ENCODE data around the gene MAP3K20.

Gene MAP3K20

DNA sequence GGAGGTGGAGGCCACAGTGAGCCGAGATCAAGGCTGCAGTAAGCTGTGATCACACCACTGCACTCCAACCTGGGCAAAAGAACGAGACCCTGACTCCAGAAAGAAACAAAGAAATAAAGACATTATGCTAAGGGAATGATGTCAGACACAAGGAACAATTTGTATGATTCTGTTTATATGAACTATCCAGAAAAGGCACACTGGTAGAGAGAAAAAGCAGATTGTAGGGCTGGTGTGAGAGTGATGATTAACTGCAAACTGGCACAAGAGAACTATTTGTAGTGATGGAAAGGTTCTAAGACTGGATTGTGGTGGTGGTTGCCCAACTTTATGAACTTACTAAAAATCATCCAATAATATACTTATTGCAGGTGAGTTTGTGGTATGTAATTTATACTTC is 106.3 kb downstream of the MAP3K20 start:
- TF ChIP-seq CTCF (IDR thresholded peaks at IDR 0.05; ENCODE audit: low read depth, low read length): no peak

DNA sequence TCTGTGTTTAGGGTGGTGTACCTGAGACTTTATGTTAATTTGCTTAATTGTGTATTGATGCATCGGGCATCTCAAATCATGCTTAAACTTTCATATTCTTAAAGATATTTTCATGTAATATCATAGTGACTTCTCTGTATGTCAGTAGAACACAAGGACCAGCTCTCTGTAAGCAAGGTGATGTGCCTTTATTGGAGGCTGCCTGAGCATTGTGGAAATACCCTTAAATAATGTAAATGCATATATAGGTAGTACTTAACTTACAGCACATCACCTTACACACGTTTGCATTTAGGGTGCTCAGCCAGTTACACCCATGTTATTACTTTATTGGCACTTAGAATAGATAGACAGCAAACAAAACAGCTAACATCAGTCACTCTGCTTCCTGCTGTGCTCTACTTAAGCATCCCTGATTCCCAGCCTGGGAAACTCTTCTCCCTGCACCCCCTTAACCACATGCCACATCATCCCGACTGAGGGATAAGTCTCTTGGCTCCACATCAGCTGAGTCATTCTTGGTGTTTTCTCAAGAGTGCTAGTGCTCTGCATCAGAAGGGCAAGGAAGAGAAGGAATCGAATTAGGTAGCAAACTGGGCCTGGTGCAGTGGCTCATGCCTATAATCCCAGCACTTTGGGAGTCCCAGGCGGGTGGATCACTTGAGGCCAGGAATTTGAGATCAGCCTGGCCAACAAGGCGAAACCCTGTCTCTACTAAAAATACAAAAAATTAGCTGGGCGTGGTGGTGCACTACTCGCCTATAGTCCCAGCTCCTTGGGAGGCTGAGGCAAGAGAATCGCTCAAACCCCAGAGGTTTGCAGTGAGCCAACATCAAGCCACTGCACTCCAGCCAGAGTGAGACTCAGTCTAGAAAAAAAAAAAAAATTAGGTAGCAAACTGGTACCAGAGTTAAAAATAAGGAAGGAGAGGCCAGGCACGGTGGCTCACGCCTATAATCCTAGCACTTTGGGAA is 108.7 kb downstream of the MAP3K20 start:
- Histone ChIP-seq H3K9me3 (ENCODE audit: severe bottlenecking) (no peaks in the 10 kb centered on the region), H3K36me3 (peaks cover 3% of the 10 kb centered on the region; the same call in 1 of the 2 replicates), H3K27me3 (ENCODE audit: insufficient read depth, low read depth, severe bottlenecking) (no peaks in the 10 kb centered on the region), H3K4me3 (ENCODE audit: low read depth, low read length) (no peak overlapping the region), H3K27ac (no peak overlapping the region)
- TF ChIP-seq CTCF (IDR thresholded peaks at IDR 0.05; ENCODE audit: low read depth, low read length): no peak
- DNase-seq: no peak

More for the DNA sequence above, 106.3 kb downstream of the MAP3K20 start:
- no peak for DNase-seq
- Histone ChIP-seq H3K36me3 (peaks cover 3% of the 10 kb centered on the region; the same call in 1 of the 2 replicates), H3K27me3 (ENCODE audit: insufficient read depth, low read depth, severe bottlenecking) (no peaks in the 10 kb centered on the region), H3K27ac (no peak overlapping the region), H3K4me3 (ENCODE audit: low read depth, low read length) (no peak overlapping the region), H3K9me3 (ENCODE audit: severe bottlenecking) (no peaks in the 10 kb centered on the region)

GRCh38 chr2:173185437-173185836 is 109.8 kb downstream of the MAP3K20 start:
- TF ChIP-seq CTCF (IDR thresholded peaks at IDR 0.05; ENCODE audit: low read depth, low read length): no peak
- Histone ChIP-seq H3K4me3 (ENCODE audit: low read depth, low read length) (no peak overlapping the region), H3K36me3 (peaks cover 3% of the 10 kb centered on the region; the same call in 1 of the 2 replicates), H3K27ac (no peak overlapping the region), H3K27me3 (ENCODE audit: insufficient read depth, low read depth, severe bottlenecking) (no peaks in the 10 kb centered on the region), H3K9me3 (ENCODE audit: severe bottlenecking) (no peaks in the 10 kb centered on the region)
- DNase-seq: no peak

DNA sequence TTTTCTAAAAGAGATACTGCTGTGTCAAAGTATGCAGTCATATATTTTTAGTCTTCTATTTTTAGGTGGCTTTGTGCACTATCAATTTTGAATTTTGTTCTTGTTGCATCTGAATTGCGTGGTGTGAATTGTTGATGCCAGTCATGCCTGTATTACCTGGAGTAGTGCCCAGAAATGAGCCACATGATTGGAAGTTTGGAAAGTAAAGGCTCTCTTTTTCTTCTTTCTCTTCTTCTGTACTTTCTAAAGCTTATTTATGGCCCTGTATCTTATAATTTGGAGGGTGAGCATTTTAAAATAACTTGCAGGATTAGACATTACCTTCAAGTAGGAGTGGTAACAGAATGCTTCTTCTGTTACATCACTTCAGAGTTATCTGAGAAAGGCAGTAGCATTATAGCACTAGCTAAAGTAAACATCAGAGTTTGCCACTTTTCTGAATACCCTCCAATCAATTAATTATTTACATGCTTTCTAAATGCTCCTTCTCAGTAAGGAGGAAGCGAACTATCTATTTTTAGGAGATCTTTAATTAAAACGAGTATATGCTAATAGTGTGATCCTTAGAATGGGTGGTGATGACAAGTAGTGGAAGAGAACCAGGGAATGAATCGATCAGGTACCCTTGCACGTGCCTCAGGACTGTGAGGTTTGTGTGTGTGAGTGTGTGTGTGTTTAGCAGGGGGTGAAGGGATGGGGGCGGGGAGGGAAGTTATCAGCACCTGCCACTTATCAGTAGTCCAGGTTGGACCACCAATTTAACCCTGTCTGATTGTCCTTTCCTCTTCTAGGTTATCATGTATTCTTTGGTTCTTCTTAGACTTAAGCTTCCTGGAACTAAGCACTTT is 112.5 kb downstream of the MAP3K20 start:
- H3K27ac ChIP-seq: no peak overlapping the region
- no peak for DNase-seq
- TF ChIP-seq CTCF (IDR thresholded peaks at IDR 0.05; ENCODE audit: low read depth, low read length): no peak
- H3K36me3 ChIP-seq: peaks cover 3% of the 10 kb centered on the region; the same call in 1 of the 2 replicates
- no peak overlapping the region for H3K4me3 ChIP-seq (ENCODE audit: low read depth, low read length)
- no peaks in the 10 kb centered on the region for H3K27me3 ChIP-seq (ENCODE audit: insufficient read depth, low read depth, severe bottlenecking)
- no peaks in the 10 kb centered on the region for H3K9me3 ChIP-seq (ENCODE audit: severe bottlenecking)

DNA sequence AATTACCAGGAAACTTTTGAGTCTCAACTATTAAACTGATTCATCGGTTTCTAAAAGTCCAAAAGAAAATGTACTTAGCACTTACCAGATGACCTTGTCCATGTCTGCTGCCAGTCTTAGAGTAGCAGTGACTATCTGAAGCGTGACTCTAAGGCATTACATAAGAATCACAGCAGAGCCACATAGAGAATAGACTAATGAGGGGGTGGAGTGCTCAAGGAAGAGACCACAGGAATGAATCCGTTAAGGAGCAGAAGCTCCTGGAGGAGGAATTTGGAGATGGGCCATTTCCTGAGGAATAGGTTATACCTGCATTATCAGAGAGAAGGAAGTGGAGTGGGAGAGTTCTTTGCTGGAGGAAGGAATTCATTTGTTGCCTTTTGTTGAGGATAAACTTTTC is 116.0 kb downstream of the MAP3K20 start:
- no peak for DNase-seq
- Histone ChIP-seq H3K27ac (no peak overlapping the region), H3K27me3 (ENCODE audit: insufficient read depth, low read depth, severe bottlenecking) (no peaks in the 10 kb centered on the region), H3K9me3 (ENCODE audit: severe bottlenecking) (no peaks in the 10 kb centered on the region), H3K4me3 (ENCODE audit: low read depth, low read length) (no peak overlapping the region), H3K36me3 (no peaks in the 10 kb centered on the region)
- no peak for TF ChIP-seq CTCF (IDR thresholded peaks at IDR 0.05; ENCODE audit: low read depth, low read length)

All from WERI-Rb-1 (cell line).